IPS-18a (cell line): ENCODE results near the gene SNX25.

ENCODE experiments used
- H3K27ac ChIP-seq: one replicate; pipeline ENCODE4 v1.5.1; 2013; ENCODE audit warnings: low read length
- H3K27me3 ChIP-seq: one replicate; pipeline ENCODE4 v1.6.1; 2013; ENCODE audit warnings: mild to moderate bottlenecking, low read length; ENCODE audit not compliant: control insufficient read depth, insufficient read depth
- H3K36me3 ChIP-seq: one replicate; pipeline ENCODE4 v1.6.1; 2013; ENCODE audit warnings: low read depth, low read length; ENCODE audit not compliant: control insufficient read depth
- H3K4me1 ChIP-seq: one replicate; pipeline ENCODE4 v1.6.1; 2013; ENCODE audit warnings: low read depth, low read length; ENCODE audit not compliant: control insufficient read depth
- H3K4me3 ChIP-seq: one replicate; pipeline ENCODE4 v1.5.1; 2013; ENCODE audit warnings: low read length
- H3K9ac ChIP-seq: one replicate; pipeline ENCODE4 v1.6.1; 2013; ENCODE audit warnings: mild to moderate bottlenecking, low read length, moderate library complexity
- H3K9me3 ChIP-seq: one replicate; pipeline ENCODE4 v1.6.1; 2013; ENCODE audit warnings: low read depth, low read length; ENCODE audit not compliant: control insufficient read depth

The SNX25 gene

DNA sequence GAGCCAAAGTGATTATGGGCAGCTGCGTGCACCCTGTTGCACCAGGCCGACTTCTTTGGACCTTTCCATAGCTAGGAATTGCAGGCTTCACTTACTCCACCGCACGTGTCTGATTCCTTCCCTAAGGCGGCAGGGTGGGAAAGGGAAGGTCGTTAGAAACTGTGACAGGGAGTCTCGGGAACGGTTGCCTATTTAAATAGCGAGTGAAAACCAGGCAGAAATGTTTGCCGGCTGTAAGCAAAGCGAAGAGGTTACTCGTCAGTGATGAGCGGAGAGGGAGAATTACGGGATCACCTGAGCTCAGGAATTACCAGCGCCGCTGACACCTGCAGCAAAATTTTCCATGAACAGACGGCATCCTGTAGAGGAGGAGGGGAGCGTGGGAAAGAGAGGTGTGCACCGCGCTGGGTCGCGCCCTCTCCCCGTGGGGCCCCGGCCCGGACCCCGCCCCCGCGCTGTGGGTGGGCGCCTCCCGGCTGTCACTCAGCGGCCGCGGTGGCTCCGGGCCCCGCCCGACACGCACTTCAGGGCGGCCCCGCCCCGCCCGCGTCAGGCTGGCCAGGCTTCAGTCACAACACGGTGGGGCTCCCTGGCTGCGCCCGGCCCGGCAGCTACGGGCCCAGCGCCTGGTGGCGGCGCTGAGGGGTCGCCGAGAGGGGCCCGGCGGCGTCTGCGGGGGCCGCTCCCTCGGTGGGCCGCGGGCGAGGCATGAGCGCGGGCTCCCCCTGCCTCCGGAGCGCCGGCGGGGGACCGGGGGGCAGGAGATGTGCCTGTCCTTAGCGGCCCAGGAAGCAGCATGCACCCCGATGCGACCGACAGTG lies at the start of gene SNX25:
Gene SNX25, plus strand, starts transcription at position 568 of the 821 bp plus-strand sequence. Its CDS starts 229 bp downstream, at position 797.
- no peaks in the 10 kb centered on the region for H3K36me3 ChIP-seq
- peak within 1 kb of the TSS; percentile 73 for H3K4me3 ChIP-seq
- no peaks in the 10 kb centered on the region for H3K9me3 ChIP-seq
- H3K4me1 ChIP-seq = peaks cover 23% of the 10 kb centered on the region
- H3K27me3 ChIP-seq = peaks cover 58% of the 10 kb centered on the region
- H3K9ac ChIP-seq = peak within 1 kb of the TSS; percentile 6
- H3K27ac ChIP-seq = no peak within 1 kb of the TSS

- no peak overlapping the region for H3K4me3 ChIP-seq
- no peak overlapping the region for H3K9ac ChIP-seq
- no peaks in the 10 kb centered on the region for H3K9me3 ChIP-seq
- no peaks in the 10 kb centered on the region for H3K4me1 ChIP-seq
- no peaks in the 10 kb centered on the region for H3K27me3 ChIP-seq
- H3K36me3 ChIP-seq = peaks cover 13% of the 10 kb centered on the region
- H3K27ac ChIP-seq = no peak overlapping the region
Observed at GRCh38 chr4:185165605-185166063, 43.8 kb upstream of the SNX25 start.

DNA sequence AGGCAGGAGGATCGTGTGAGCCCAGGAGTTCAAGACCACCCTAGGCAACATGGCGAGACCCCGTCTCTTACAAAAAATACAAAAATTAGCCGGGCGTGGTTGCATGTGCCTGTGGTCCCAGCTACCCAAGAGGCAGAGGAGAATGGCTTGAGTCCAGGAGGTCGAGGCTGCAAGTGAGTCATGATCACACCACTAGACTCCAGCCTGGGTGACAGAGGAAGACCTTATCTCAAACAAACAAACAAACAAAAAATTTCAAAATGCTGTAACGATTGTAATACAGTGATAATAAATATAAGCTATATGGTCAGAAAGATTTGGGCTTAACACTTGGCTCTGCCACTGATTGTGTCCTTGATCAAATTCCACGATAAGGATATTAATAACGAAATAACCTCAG lies 42.2 kb upstream of the SNX25 start:
- no peak overlapping the region for H3K27ac ChIP-seq
- no peaks in the 10 kb centered on the region for H3K27me3 ChIP-seq
- H3K9ac ChIP-seq = no peak overlapping the region
- H3K4me3 ChIP-seq = no peak overlapping the region
- peaks cover 11% of the 10 kb centered on the region for H3K4me1 ChIP-seq
- no peaks in the 10 kb centered on the region for H3K9me3 ChIP-seq
- peaks cover 9% of the 10 kb centered on the region for H3K36me3 ChIP-seq

DNA sequence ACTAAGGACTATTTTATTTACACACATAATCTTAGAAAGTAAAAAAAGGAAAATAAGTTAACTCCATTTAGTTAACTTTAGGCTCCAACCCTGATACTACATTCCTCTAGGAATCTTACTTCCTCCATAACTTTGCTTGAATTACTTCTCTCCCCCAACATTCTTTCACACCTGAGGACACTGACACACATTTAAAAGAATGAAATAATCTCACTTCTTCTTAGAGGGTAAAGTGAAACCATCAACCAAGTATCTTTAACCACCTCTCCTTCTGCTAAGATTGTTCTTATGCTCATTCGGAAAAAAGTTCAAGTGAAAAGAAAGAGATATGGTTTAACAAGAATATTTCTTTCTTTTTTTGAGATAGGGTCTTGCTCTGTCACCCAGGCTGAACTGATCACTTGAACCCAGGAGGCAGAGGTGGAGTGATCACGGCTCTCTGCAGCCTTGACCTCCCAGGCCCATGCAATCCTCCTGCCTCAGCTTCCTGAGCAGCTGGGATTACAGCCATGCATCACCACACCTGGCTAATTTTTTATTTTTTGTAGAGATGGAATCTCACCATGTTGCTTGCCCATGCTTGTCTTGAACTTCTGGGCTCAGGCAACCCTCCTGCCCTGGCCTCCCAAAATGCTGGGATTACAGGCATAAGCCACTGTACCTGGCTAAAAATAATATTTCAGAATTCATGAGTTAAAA lies 37.9 kb upstream of the SNX25 start:
- Histone ChIP-seq H3K4me1 (peaks cover 15% of the 10 kb centered on the region), H3K36me3 (peaks cover 10% of the 10 kb centered on the region), H3K27me3 (no peaks in the 10 kb centered on the region), H3K9ac (no peak overlapping the region), H3K9me3 (no peaks in the 10 kb centered on the region), H3K27ac (no peak overlapping the region), H3K4me3 (no peak overlapping the region)

- Histone ChIP-seq H3K27me3 (no peaks in the 10 kb centered on the region), H3K9ac (no peak overlapping the region), H3K27ac (no peak overlapping the region), H3K36me3 (no peaks in the 10 kb centered on the region), H3K4me1 (peaks cover 20% of the 10 kb centered on the region), H3K4me3 (no peak overlapping the region), H3K9me3 (no peaks in the 10 kb centered on the region)
Observed at GRCh38 chr4:185179488-185179887, 29.9 kb upstream of the SNX25 start.

DNA sequence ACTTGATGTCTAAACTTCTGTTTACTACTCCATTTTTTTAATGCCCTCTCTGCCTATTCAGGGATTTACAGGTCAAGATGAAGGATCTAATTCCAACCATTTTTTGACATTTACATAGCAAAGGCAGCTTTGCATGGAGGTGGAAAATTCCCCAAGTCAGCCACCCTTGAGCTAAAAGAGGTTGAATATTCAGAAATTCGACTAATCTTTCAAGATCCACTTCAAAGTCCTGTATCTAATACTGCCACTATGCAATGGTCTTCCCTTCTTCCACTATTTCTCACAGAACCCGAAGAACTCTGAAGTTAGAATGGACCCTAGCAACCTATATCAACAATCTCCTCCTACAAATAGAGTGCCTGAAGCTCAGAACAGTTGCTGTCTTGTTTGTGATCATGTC lies 27.2 kb upstream of the SNX25 start:
- no peaks in the 10 kb centered on the region for H3K9me3 ChIP-seq
- no peaks in the 10 kb centered on the region for H3K27me3 ChIP-seq
- peaks cover 21% of the 10 kb centered on the region for H3K4me1 ChIP-seq
- no peaks in the 10 kb centered on the region for H3K36me3 ChIP-seq
- H3K4me3 ChIP-seq = peak overlapping the region; percentile 19
- no peak overlapping the region for H3K27ac ChIP-seq
- no peak overlapping the region for H3K9ac ChIP-seq

GRCh38 chr4:185183622-185184281 lies 25.6 kb upstream of the SNX25 start:
- Histone ChIP-seq H3K36me3 (no peaks in the 10 kb centered on the region), H3K27ac (no peak overlapping the region), H3K4me3 (no peak overlapping the region)

GRCh38 chr4:185186769-185187168 lies 22.6 kb upstream of the SNX25 start:
- Histone ChIP-seq H3K4me1 (peaks cover 18% of the 10 kb centered on the region), H3K9ac (no peak overlapping the region), H3K36me3 (peaks cover 7% of the 10 kb centered on the region), H3K9me3 (no peaks in the 10 kb centered on the region), H3K27ac (no peak overlapping the region), H3K4me3 (no peak overlapping the region), H3K27me3 (no peaks in the 10 kb centered on the region)

More at GRCh38 chr4:185183622-185184281, 25.6 kb upstream of the SNX25 start:
- H3K9me3 ChIP-seq = no peaks in the 10 kb centered on the region
- no peak overlapping the region for H3K9ac ChIP-seq
- H3K27me3 ChIP-seq = no peaks in the 10 kb centered on the region
- peaks cover 21% of the 10 kb centered on the region for H3K4me1 ChIP-seq

- H3K9ac ChIP-seq = no peak overlapping the region
- H3K27ac ChIP-seq = no peak overlapping the region
- no peaks in the 10 kb centered on the region for H3K9me3 ChIP-seq
- H3K27me3 ChIP-seq = no peaks in the 10 kb centered on the region
- no peaks in the 10 kb centered on the region for H3K4me1 ChIP-seq
- no peak overlapping the region for H3K4me3 ChIP-seq
- H3K36me3 ChIP-seq = peaks cover 7% of the 10 kb centered on the region
Observed at GRCh38 chr4:185189606-185190305, 19.6 kb upstream of the SNX25 start.

DNA sequence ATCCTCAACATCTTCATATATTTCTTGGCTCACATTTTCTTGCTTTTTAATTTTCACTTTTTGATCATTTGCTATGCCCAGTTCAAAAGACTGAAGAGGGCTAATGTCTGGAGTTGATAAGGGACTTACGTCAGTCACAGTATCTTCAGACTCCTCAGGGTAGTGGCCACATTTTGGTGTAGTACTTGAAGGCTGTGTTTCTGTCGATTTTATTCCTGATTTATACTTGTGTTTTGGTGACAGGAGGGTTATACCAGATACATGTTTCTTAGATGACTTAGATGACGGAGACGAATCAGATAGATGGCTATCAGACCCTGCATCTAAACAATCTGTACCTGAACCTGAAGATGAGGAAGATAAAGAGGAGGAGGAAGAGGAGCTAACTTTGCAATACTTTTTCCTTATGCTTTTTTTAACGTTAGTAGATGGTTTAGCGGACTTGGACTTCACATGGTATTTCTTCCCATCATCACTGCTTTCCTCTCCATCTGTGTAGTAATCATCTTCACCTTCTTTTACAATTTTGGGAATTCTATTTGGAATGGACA lies 19.0 kb upstream of the SNX25 start:
- Histone ChIP-seq H3K9me3 (no peaks in the 10 kb centered on the region), H3K27ac (no peak overlapping the region), H3K27me3 (no peaks in the 10 kb centered on the region), H3K4me1 (no peaks in the 10 kb centered on the region), H3K4me3 (no peak overlapping the region), H3K9ac (no peak overlapping the region), H3K36me3 (peaks cover 7% of the 10 kb centered on the region)

DNA sequence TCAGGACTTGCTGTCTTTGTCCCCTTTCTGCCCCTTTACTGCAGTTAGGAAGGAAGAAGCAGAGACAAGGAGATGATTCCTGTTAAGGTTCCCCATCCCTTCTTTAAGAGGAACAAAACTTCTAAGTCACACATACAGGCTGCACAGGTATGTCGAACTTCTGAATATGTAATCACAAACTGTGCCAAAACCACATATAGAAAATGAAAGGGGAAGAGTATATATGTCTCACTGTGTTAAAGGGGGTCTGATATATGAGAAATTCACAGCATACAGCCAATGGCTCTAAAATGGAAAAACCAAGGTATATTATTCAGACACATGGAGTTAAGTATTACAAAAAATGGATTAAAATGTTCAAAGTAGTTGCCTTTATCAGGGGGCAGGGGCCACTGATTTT lies 17.3 kb upstream of the SNX25 start:
- peaks cover 7% of the 10 kb centered on the region for H3K36me3 ChIP-seq
- H3K27ac ChIP-seq = no peak overlapping the region
- no peaks in the 10 kb centered on the region for H3K9me3 ChIP-seq
- no peak overlapping the region for H3K9ac ChIP-seq
- H3K4me1 ChIP-seq = no peaks in the 10 kb centered on the region
- no peaks in the 10 kb centered on the region for H3K27me3 ChIP-seq
- no peak overlapping the region for H3K4me3 ChIP-seq
